Uterus (tissue), 2 donors: ENCODE measurements around the gene KIDINS220.

Experiments used
- CTCF ChIP-seq, 4 experiments: fragments of 200-600 bp in 2 of 4; fragments of 450-650 bp in 2 of 4; sonication (generic) in 2 of 4; IDR thresholded peaks; one replicate each; pipeline ENCODE4 v1.5.1; 2016 to 2019; ENCODE audit warnings: antibody characterized with exemption in 4 of 4, mild to moderate bottlenecking in 2 of 4, moderate library complexity in 1 of 4
- POLR2A ChIP-seq, 2 donors: fragments of 450-650 bp; IDR thresholded peaks; one replicate each; pipeline ENCODE4 v1.6.1; 2016; ENCODE audit warnings: antibody characterized with exemption in 2 of 2, mild to moderate bottlenecking in 1 of 2, moderate library complexity in 1 of 2

- TF ChIP-seq CTCF (IDR thresholded peaks at IDR 0.05) (no peak), POLR2A (IDR thresholded peaks at IDR 0.05) (no peak)
Observed at GRCh38 chr2:8855010-8855409, 17.6 kb upstream of the KIDINS220 start.
